Measurements from ENCODE around the gene CCDC171.

GRCh38 chr9:15724612-15725011 is 171.8 kb downstream of the CCDC171 start:
- TF ChIP-seq CTCF (IDR thresholded peaks at IDR 0.05; ENCODE audit: poor library complexity): no peak
- TF ChIP-seq EZH2 (IDR thresholded peaks at IDR 0.05; ENCODE audit: borderline replicate concordance): no peak
- no peak for TF ChIP-seq EZH2phosphoT487 (IDR thresholded peaks at IDR 0.05; ENCODE audit: low read depth, severe bottlenecking, unreplicated experiment)

Data from hepatocyte (in vitro differentiated cells).